ENCODE measurements around the gene TMEM219.

The TMEM219 gene

DNA sequence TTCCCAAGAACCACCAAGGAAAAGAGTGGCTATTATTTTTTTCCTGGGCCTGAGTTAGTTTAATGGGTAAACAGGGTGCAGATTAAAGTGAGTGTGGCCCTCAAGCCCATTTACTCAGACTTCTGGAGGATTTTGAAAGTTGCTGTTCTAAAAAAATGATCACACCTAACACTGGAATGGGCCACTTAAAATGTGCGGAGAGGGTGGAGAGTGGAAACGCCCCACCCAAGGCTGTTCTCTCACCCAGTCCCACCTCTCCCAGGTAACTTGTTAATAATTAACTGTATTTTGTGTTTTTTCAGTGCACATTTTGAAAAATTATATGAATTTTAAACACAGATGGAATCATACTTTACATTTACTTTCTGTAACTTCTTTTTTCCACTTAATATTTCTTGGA, 28.2 kb downstream of the TMEM219 start:
- Histone ChIP-seq H3K36me3 (ENCODE audit: insufficient read depth, low read length) (peaks cover 65% of the 10 kb centered on the region; the same call in 1 of the 2 replicates), H3K27me3 (ENCODE audit: insufficient read depth, low read length, poor library complexity, severe bottlenecking) (no peaks in the 10 kb centered on the region), H3K9ac (ENCODE audit: low read depth, low read length, poor library complexity, severe bottlenecking) (no peak overlapping the region), H3K9me2 (replicated peaks; ENCODE audit: low read depth, low read length) (no peaks in the 10 kb centered on the region), H3K4me3 (ENCODE audit: low read length, poor library complexity, severe bottlenecking) (no peak overlapping the region), H4K20me1 (ENCODE audit: insufficient read depth, low read length, poor library complexity, severe bottlenecking) (peaks cover 11% of the 10 kb centered on the region), H3K4me2 (ENCODE audit: low read depth, low read length, poor library complexity, severe bottlenecking) (no peak overlapping the region), H2AFZ (ENCODE audit: low read length) (no peak overlapping the region), H3K9me3 (ENCODE audit: insufficient read depth, low read depth, low read length) (no peaks in the 10 kb centered on the region), H3K79me2 (ENCODE audit: insufficient read depth, low read length) (peaks cover 16% of the 10 kb centered on the region), H3K4me1 (ENCODE audit: insufficient read depth, low read length, poor library complexity, severe bottlenecking) (peaks cover 12% of the 10 kb centered on the region), H3F3A (ENCODE audit: low read depth) (0 out of 2 replicates have a peak, but pooled peaks cover 3% of the 10 kb centered on the region)
- TF ChIP-seq EZH2phosphoT487 (IDR thresholded peaks at IDR 0.05; ENCODE audit: borderline replicate concordance), result no peak
- TF ChIP-seq, protein P1, sequence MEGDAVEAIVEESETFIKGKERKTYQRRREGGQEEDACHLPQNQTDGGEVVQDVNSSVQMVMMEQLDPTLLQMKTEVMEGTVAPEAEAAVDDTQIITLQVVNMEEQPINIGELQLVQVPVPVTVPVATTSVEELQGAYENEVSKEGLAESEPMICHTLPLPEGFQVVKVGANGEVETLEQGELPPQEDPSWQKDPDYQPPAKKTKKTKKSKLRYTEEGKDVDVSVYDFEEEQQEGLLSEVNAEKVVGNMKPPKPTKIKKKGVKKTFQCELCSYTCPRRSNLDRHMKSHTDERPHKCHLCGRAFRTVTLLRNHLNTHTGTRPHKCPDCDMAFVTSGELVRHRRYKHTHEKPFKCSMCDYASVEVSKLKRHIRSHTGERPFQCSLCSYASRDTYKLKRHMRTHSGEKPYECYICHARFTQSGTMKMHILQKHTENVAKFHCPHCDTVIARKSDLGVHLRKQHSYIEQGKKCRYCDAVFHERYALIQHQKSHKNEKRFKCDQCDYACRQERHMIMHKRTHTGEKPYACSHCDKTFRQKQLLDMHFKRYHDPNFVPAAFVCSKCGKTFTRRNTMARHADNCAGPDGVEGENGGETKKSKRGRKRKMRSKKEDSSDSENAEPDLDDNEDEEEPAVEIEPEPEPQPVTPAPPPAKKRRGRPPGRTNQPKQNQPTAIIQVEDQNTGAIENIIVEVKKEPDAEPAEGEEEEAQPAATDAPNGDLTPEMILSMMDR (conservative IDR thresholded peaks at IDR 0.05; ENCODE audit: low read length), result no peak

- H3K4me2 ChIP-seq (ENCODE audit: low read depth, low read length, poor library complexity, severe bottlenecking), result no peak overlapping the region
- TF ChIP-seq, protein P1 (conservative IDR thresholded peaks at IDR 0.05; ENCODE audit: low read length), result no peak
- TF ChIP-seq EZH2phosphoT487 (IDR thresholded peaks at IDR 0.05; ENCODE audit: borderline replicate concordance), result no peak
- H3K27me3 ChIP-seq (ENCODE audit: insufficient read depth, low read length, poor library complexity, severe bottlenecking), result no peaks in the 10 kb centered on the region
- peaks cover 11% of the 10 kb centered on the region for H4K20me1 ChIP-seq (ENCODE audit: insufficient read depth, low read length, poor library complexity, severe bottlenecking)
- H3K9me3 ChIP-seq (ENCODE audit: insufficient read depth, low read depth, low read length), result no peaks in the 10 kb centered on the region
- H3K9ac ChIP-seq (ENCODE audit: low read depth, low read length, poor library complexity, severe bottlenecking), result no peak overlapping the region
- H3K79me2 ChIP-seq (ENCODE audit: insufficient read depth, low read length), result peaks cover 18% of the 10 kb centered on the region
- H3K4me3 ChIP-seq (ENCODE audit: low read length, poor library complexity, severe bottlenecking), result no peak overlapping the region
- no peaks in the 10 kb centered on the region for H3K9me2 ChIP-seq (replicated peaks; ENCODE audit: low read depth, low read length)
- no peak overlapping the region for H2AFZ ChIP-seq (ENCODE audit: low read length)
- peaks cover 55% of the 10 kb centered on the region; the same call in 1 of the 2 replicates for H3K36me3 ChIP-seq (ENCODE audit: insufficient read depth, low read length)
- 0 out of 2 replicates have a peak, but pooled peaks cover 3% of the 10 kb centered on the region for H3F3A ChIP-seq (ENCODE audit: low read depth)
- peaks cover 12% of the 10 kb centered on the region for H3K4me1 ChIP-seq (ENCODE audit: insufficient read depth, low read length, poor library complexity, severe bottlenecking)
Measured at GRCh38 chr16:29990883-29991570, 29.1 kb downstream of the TMEM219 start.

DNA sequence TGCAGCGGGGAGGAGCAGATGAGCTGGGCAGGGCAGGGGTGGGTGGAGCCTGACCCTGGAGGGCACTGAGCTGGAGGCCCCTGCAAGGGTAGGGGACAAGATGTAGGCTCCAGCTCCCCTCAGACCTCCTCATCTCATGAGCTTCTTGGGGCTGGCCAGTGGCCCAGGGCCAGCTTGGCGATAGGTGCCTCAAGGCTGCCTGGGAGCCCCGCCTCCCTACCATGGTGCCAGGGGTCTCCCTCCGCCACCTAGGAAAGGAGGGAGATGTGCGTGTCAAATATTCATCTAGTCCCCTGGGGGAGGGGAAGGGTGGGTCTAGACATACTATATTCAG, 29.7 kb downstream of the TMEM219 start:
- H3K36me3 ChIP-seq (ENCODE audit: insufficient read depth, low read length), result peaks cover 50% of the 10 kb centered on the region; the same call in 1 of the 2 replicates
- no peaks in the 10 kb centered on the region for H3K9me3 ChIP-seq (ENCODE audit: insufficient read depth, low read depth, low read length)
- no peak overlapping the region for H2AFZ ChIP-seq (ENCODE audit: low read length)
- 0 out of 2 replicates have a peak, but pooled peaks cover 3% of the 10 kb centered on the region for H3F3A ChIP-seq (ENCODE audit: low read depth)
- H3K27me3 ChIP-seq (ENCODE audit: insufficient read depth, low read length, poor library complexity, severe bottlenecking), result no peaks in the 10 kb centered on the region
- peaks cover 23% of the 10 kb centered on the region for H3K79me2 ChIP-seq (ENCODE audit: insufficient read depth, low read length)
- H3K9me2 ChIP-seq (replicated peaks; ENCODE audit: low read depth, low read length), result no peaks in the 10 kb centered on the region
- no peak overlapping the region for H3K9ac ChIP-seq (ENCODE audit: low read depth, low read length, poor library complexity, severe bottlenecking)
- no peak overlapping the region for H3K4me2 ChIP-seq (ENCODE audit: low read depth, low read length, poor library complexity, severe bottlenecking)
- H3K4me1 ChIP-seq (ENCODE audit: insufficient read depth, low read length, poor library complexity, severe bottlenecking), result peaks cover 12% of the 10 kb centered on the region
- TF ChIP-seq, protein P1 (conservative IDR thresholded peaks at IDR 0.05; ENCODE audit: low read length), result no peak
- TF ChIP-seq EZH2phosphoT487 (IDR thresholded peaks at IDR 0.05; ENCODE audit: borderline replicate concordance), result no peak
- peaks cover 11% of the 10 kb centered on the region for H4K20me1 ChIP-seq (ENCODE audit: insufficient read depth, low read length, poor library complexity, severe bottlenecking)
- no peak overlapping the region for H3K4me3 ChIP-seq (ENCODE audit: low read length, poor library complexity, severe bottlenecking)

Measured in Loucy (cell line).